ENCODE measurements around the gene METTL15.
"Not testable (repeated sequence)": the region's sequence is repeated elsewhere in the genome, so short reads cannot be mapped to it uniquely, and the experiment has no call there.

The METTL15 gene

DNA sequence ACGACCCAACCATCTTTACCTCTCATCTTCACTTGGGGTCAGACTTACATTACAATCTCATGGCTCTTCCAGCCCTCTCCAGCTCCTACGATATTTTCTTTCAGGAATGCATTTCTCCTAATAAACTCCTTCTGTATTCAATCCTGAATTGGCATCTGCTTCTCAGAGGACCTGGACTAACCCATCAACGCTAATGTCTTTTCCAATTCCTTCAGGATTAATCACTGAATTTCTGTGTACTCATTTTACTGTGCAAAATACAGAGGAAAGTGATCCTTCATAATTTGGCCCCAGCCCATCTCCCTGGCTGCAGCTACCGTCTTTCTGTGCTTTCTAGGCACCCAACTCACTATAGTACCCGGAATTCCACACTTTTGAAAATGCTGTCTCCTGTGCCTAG is 239.2 kb downstream of the METTL15 start:
- Histone ChIP-seq H3K36me3 (ENCODE audit: control insufficient read depth, insufficient read depth, low read length) (no peaks in the 10 kb centered on the region), H3K9me3 (ENCODE audit: control insufficient read depth, low read length) (no peaks in the 10 kb centered on the region), H3K27ac (ENCODE audit: insufficient read depth, low read depth, low read length, poor library complexity, severe bottlenecking) (no peak overlapping the region), H3K4me1 (ENCODE audit: control insufficient read depth, insufficient read depth, low read length) (no peaks in the 10 kb centered on the region), H3K27me3 (ENCODE audit: control insufficient read depth, insufficient read depth, low read length, poor library complexity, severe bottlenecking) (no peaks in the 10 kb centered on the region), H3K4me3 (ENCODE audit: insufficient read depth, low read depth, low read length) (no peak overlapping the region)
- 92 to 93% methylated on average over 5 of the region's 5 CpGs for WGBS, 2 experiments

DNA sequence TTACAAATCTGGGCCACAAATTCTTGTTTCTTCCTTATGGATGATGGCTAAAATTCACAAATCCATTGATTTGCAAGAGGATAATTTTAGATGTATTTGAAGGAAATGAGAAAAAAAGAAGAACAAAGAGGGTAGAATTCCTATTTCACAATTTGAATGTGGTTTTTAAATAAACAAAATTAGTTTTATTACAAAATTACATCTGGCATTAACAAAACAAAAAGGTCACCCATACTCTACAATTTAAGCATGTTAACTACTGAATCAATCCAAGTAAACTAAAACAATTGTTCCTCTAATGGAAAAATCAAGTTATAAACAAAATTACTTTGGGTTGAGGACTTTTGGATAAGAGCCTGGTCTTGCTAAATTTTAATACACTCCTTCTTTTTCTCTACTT is 242.0 kb downstream of the METTL15 start:
- Histone ChIP-seq H3K4me1 (ENCODE audit: control insufficient read depth, insufficient read depth, low read length) (no peaks in the 10 kb centered on the region), H3K4me3 (ENCODE audit: insufficient read depth, low read depth, low read length) (no peak overlapping the region), H3K27ac (ENCODE audit: insufficient read depth, low read depth, low read length, poor library complexity, severe bottlenecking) (no peak overlapping the region), H3K9me3 (ENCODE audit: control insufficient read depth, low read length) (no peaks in the 10 kb centered on the region), H3K27me3 (ENCODE audit: control insufficient read depth, insufficient read depth, low read length, poor library complexity, severe bottlenecking) (no peaks in the 10 kb centered on the region), H3K36me3 (ENCODE audit: control insufficient read depth, insufficient read depth, low read length) (no peaks in the 10 kb centered on the region)

DNA sequence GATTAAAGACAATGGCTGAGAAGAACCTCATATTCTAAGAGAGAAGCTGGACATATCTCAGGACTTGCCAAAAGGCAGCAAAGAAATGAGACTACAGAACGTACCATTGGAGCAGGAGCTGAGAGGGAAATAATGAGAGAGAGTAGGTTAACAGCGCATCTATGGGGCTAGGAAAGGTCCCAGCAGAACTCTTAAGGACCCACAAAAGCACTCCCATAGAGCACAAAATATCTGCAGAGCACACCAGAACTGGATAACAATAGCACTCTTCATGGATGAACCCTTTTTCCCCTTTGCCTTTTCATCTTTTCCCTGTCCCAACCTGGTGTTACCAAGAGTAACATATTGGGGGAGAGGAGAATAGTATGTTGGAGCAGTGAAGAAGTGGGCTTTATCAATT is 245.8 kb downstream of the METTL15 start:
- Histone ChIP-seq H3K27me3 (ENCODE audit: control insufficient read depth, insufficient read depth, low read length, poor library complexity, severe bottlenecking) (no peaks in the 10 kb centered on the region), H3K4me1 (ENCODE audit: control insufficient read depth, insufficient read depth, low read length) (no peaks in the 10 kb centered on the region), H3K27ac (ENCODE audit: insufficient read depth, low read depth, low read length, poor library complexity, severe bottlenecking) (no peak overlapping the region), H3K4me3 (ENCODE audit: insufficient read depth, low read depth, low read length) (no peak overlapping the region), H3K9me3 (ENCODE audit: control insufficient read depth, low read length) (no peaks in the 10 kb centered on the region), H3K36me3 (ENCODE audit: control insufficient read depth, insufficient read depth, low read length) (no peaks in the 10 kb centered on the region)
- 96 to 97% methylated on average over 2 of the region's 2 CpGs for WGBS, 2 experiments

DNA sequence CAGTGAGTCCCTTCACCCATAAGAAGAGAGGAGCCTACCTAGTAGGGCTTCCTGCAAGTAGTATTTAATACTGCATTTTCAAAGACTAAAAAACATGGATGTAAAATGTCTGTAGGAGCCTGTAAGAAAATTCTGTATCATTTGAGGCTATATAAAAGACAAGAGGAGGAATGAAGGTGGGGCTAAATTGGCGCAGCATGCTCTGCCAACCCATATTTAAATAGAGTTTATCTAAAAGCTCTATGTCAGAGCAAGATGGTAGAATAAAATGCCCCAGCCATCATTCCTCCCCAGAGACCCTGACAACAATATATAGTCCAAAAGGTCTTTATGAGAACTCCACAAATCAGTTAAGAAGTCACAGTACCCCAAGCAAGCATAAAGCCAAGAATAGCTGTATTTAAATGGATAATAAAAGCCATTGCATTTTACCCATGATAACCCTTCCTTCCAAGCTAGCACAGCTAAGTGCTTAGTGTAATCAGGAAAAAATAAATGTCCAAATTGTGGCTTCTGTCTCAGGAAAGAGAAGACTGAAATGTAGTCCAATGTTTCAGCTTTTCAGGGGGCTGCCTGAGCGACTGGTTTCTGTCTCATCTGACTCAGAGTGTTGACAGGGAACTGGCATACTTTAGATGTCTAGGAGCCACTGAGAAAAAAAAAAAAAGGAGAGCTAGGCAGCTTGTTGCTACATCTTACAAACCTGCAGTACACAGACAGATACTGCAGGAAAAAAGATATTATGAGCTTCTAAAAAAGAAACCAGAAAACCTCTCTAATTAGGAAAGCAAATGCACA is 258.6 kb downstream of the METTL15 start:
- Histone ChIP-seq H3K36me3 (ENCODE audit: control insufficient read depth, insufficient read depth, low read length) (no peaks in the 10 kb centered on the region), H3K4me3 (ENCODE audit: insufficient read depth, low read depth, low read length) (no peak overlapping the region), H3K9me3 (ENCODE audit: control insufficient read depth, low read length) (no peaks in the 10 kb centered on the region), H3K27ac (ENCODE audit: insufficient read depth, low read depth, low read length, poor library complexity, severe bottlenecking) (no peak overlapping the region), H3K27me3 (ENCODE audit: control insufficient read depth, insufficient read depth, low read length, poor library complexity, severe bottlenecking) (no peaks in the 10 kb centered on the region), H3K4me1 (ENCODE audit: control insufficient read depth, insufficient read depth, low read length) (no peaks in the 10 kb centered on the region)
- WGBS, 2 experiments: 90 to 100% methylated on average over 1 of the region's 2 CpGs

DNA sequence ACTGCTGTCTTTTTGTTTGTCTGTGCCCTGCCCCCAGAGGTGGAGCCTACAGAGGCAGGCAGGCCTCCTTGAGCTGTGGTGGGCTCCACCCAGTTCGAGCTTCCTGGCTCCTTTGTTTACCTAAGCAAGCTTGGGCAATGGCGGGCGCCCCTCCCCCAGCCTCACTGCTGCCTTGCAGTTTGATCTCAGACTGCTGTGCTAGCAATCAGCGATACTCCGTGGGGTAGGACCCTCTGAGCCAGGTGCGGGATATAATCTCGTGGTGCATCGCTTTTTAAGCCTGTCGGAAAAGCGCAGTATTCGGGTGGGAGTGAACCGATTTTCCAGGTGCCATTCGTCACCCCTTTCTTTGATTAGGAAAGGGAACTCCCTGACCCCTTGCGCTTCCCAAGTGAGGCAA is 269.9 kb downstream of the METTL15 start:
- H3K27ac ChIP-seq (ENCODE audit: insufficient read depth, low read depth, low read length, poor library complexity, severe bottlenecking); H3K36me3 ChIP-seq (ENCODE audit: control insufficient read depth, insufficient read depth, low read length); H3K4me1 ChIP-seq (ENCODE audit: control insufficient read depth, insufficient read depth, low read length); H3K9me3 ChIP-seq (ENCODE audit: control insufficient read depth, low read length); H3K4me3 ChIP-seq (ENCODE audit: insufficient read depth, low read depth, low read length); H3K27me3 ChIP-seq (ENCODE audit: control insufficient read depth, insufficient read depth, low read length, poor library complexity, severe bottlenecking): not testable (repeated sequence)
- 83 to 84% methylated on average over 14 of the region's 14 CpGs for WGBS, 2 experiments
